ENCODE measurements around the gene MFSD6L. TPM values are rescaled to one million over a fixed set of nuclear protein-coding genes. Genes with fewer than 3 reads are reported as not detected.
"Not testable (repeated sequence)": the region's sequence is repeated elsewhere in the genome, so short reads cannot be mapped to it uniquely, and the experiment has no call there.

The MFSD6L gene
- total RNA-seq, 1 donor = 0.10 TPM

DNA sequence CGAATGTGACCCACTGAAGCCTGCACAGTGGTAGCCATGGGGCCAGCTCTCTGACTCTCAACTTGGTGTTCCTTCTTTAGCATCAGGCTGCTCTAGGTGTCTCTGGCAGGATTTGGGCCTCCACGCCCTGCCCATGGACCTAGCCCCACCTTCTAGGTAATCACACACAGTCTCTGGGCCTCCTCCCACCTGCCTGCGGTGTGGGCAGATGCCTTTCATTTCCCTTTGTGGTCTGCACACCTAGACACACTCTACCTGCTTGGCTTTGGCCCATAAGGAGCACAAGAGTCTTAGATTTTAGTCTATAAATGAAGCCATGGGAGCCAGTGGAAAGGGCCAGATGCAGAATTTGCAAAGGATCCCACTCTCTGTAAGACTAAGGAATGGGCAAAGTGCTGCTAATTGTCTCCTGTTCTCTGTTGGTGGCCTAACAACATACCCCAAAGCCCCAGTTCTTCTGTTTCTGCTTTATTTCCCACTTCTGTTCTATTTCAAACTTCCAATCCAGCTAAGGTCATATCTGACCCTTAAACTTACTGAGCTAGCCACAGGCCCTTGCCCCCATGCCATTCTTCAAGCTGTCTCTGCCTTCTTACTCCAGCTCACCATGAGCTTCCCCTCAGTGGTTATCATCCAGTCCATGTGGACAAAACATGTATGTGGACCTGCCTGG, 7.2 kb upstream of the MFSD6L start:
- Histone ChIP-seq H3K9me3 (ENCODE audit: low read depth, low read length) (no peaks in the 10 kb centered on the region), H3K27me3 (ENCODE audit: insufficient read depth, low read length) (no peaks in the 10 kb centered on the region), H3K4me1 (ENCODE audit: insufficient read depth, low read length) (peaks cover 21% of the 10 kb centered on the region), H3K4me3 (ENCODE audit: low read length) (no peak overlapping the region)

DNA sequence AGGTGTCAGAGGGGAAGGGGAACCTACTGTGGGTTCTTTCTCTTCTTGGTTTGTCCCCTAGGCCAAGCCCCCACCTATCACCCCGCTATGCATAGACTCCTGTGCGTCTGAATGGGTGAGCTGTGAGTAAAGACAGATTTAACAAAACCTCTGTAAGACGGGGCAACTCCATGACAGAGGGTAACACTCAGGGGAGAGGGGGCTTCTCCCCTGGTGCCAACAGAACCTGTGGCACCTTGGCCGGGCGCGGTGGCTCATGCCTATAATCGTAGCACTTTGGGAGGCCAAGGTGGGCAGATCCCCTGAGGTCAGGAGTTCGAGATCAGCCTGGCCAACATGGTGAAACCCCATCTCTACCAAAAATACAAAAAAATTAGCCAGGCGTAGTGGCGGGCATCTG, 6.2 kb upstream of the MFSD6L start:
- H3K9me3 ChIP-seq (ENCODE audit: low read depth, low read length); H3K27me3 ChIP-seq (ENCODE audit: insufficient read depth, low read length); H3K4me3 ChIP-seq (ENCODE audit: low read length): not testable (repeated sequence)
- peaks cover 21% of the 10 kb centered on the region for H3K4me1 ChIP-seq (ENCODE audit: insufficient read depth, low read length)

DNA sequence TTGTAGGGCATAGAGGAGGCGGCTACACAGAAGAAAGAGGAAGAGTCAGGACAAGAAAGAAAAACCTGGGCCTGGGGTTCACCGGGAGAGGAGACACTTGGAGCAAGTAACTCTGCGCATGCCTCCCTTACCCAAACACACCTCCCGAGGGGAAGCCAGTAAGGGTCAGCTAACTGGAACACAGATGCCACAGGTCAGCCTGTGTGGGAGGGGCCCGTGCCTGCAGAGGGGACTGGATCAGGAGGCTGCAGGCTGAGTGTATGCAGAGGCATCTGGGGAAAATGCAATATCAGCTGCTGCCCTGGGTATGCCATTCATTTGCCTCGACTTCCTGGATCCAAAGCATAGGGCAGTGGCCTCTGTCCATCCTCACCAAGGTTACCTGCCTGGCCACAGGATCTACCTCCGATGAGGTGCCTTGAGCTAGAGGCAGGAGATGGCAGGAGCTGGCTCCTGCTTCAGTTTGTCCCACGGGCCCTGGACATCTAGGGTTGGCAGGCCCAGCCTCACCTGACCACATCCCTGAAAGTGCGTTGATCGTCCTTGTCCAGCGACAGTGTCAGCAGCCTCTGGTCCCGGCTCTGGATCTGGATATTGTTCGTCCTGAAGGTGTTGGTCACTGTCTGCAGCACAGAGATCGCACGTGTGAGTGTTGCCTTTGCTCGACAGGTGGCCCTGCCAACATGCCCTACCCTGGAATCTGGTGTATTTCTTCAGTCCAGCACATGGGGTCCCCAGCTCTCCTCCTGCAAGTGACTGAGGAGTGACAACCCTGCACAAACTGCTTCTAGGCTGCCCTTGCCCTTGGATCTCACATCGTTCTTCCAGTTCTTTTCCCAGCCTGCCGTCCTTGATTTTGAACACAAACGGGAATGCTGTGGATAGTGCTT, 4.6 kb upstream of the MFSD6L start:
- Histone ChIP-seq H3K9me3 (ENCODE audit: low read depth, low read length) (no peaks in the 10 kb centered on the region), H3K4me1 (ENCODE audit: insufficient read depth, low read length) (peaks cover 21% of the 10 kb centered on the region), H3K27me3 (ENCODE audit: insufficient read depth, low read length) (no peaks in the 10 kb centered on the region), H3K4me3 (ENCODE audit: low read length) (no peak overlapping the region)

DNA sequence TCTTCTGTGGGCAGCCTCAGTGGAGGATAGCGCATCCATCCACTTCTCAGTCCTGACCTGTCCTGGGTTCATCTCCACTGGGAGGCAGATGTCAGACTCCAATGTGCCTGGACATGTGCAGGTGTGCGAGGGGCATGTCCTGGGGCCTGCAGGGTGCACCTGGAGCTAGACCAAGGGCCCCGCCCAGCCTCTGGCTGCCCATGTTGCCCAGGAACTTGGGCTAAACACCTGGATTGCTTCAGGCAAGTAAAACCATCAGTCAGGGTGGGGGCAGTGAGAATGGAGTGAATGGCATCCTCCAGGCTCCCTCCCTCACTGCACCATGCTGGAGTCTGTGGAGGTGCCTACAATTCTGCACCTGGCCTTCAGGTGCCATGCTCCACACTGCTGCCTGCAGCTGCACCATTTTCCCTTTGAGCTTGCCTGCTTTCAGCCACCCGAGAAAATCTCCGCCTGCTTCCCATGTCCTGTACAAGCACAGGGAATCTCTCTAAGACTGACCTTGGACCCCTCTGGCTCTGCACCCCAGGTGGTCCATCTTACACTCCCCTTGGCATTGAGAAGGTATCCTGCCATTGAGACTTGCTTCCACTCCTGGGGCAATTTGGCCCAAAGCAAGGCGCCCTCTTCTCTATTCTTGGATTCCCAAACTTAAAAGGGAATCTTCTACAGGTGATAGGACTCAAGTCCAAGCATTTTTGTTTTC, 2.1 kb upstream of the MFSD6L start:
- no peak overlapping the region for H3K4me3 ChIP-seq (ENCODE audit: low read length)
- H3K4me1 ChIP-seq (ENCODE audit: insufficient read depth, low read length) = peaks cover 4% of the 10 kb centered on the region
- H3K9me3 ChIP-seq (ENCODE audit: low read depth, low read length) = no peaks in the 10 kb centered on the region
- no peaks in the 10 kb centered on the region for H3K27me3 ChIP-seq (ENCODE audit: insufficient read depth, low read length)

DNA sequence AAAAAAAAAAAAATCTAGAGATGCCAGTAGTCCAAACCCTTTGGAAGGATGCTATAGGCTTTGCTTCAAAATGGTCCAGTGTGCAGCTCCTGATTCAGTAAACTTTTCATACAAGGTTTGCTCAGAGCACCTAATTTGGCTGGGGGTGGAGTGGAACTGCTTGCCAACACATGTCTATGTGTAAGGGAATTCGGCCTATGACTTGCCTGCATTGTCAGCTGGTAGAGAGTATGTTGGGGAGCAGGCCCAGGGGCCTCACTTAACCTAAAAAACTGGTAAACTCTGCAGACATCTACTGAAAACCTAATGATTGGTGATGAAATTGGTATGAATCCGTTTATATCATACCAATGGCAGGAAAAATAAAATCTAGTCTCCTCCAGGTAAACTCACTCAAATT, 1.5 kb upstream of the MFSD6L start:
- H3K4me3 ChIP-seq (ENCODE audit: low read length) = no peak overlapping the region
- peaks cover 3% of the 10 kb centered on the region for H3K4me1 ChIP-seq (ENCODE audit: insufficient read depth, low read length)
- H3K27me3 ChIP-seq (ENCODE audit: insufficient read depth, low read length) = no peaks in the 10 kb centered on the region
- no peaks in the 10 kb centered on the region for H3K9me3 ChIP-seq (ENCODE audit: low read depth, low read length)

DNA sequence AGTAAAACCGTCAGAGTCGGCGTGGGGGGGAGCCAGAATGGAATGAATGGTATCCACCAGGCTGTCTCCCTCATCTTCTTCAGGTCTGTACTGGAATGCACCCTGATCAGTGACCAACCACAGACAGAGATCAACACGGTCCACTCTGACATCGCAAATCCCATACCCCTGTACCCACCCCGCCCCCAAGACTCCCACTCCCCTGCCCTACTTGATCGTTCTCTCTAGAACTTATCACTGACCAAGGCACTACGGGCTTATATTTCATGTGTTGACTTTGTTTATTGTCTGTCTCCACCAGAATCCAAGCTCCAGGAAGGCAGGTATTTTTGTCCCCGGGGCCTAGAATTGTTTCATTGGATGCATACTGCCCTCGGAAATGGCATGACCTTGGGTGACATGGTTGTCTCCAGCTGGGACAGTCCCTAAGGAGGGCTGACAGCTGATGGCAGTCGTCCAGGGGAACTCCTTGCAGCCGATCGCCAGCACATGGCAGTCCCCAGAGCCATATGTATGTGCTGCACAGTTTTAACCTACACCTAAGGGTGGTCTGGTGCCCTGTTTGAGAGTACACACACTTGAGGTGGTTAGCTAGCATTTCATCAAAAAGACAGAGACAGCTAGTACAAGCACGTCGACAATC, 526 bp upstream of the MFSD6L start:
- Histone ChIP-seq H3K27me3 (ENCODE audit: insufficient read depth, low read length) (no peaks in the 10 kb centered on the region), H3K4me1 (ENCODE audit: insufficient read depth, low read length) (peaks cover 13% of the 10 kb centered on the region), H3K9me3 (ENCODE audit: low read depth, low read length) (no peaks in the 10 kb centered on the region), H3K4me3 (ENCODE audit: low read length) (no peak overlapping the region)

DNA sequence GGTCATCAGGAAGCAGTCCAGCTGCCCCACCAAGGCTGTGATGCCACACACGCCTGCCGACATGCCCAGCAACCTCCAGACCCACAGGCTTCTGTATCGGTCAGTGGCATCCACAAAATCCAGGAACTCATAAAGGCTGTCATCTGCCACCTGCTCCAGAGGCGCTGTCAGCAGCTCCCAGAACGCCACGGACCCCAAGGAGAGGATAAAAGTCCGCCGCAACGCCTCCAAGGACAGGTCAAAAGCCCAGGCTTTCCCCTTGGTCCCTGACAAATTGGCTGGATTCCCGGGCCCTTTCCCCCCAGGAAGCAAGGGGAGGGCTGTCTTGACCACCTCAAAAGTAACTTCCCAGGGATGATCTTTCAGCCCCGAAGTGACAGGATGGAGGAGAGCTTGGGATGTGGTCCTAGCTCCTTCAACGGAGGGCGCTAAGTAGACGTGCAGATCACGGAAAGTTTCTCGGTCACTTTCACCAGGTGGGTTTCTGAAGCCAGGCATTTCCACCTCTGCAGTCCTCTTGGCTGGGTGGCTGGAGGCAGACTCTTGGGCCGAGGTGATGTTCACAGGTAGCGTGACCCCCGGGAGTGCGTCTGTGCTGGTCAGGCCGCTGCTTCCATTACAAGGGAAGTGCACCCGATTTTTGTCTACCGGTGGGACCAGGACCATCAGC, 854 bp downstream of the MFSD6L start:
- Histone ChIP-seq H3K9me3 (ENCODE audit: low read depth, low read length) (no peaks in the 10 kb centered on the region), H3K4me1 (ENCODE audit: insufficient read depth, low read length) (peaks cover 26% of the 10 kb centered on the region), H3K27me3 (ENCODE audit: insufficient read depth, low read length) (no peaks in the 10 kb centered on the region), H3K4me3 (ENCODE audit: low read length) (no peak overlapping the region)

DNA sequence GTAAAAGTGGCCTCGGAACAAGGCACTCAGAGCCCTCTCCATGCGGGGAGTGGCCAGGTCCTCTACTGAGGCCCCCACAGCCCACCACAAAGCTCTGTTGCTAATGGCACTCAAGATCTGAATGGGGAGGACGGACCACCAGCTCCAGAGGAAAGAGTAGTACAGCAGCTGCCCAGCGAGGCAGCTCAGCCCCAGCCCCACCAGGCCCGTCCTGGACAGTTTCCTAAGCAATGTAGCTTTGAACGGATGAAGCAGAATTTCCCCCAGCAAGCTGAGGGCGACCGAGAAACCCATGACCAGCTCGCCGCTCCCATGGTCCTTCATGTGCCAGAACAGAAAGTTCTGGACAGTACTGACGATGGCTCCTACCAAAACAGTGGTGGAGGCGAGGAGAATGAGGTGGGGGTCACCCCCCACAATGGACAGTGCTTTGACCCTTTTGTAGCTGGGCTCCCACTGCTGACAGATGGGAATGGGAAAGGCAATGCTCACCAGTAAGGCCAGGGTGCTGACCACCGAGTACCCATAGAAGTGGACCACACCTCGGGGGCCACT, 1.5 kb downstream of the MFSD6L start:
- peaks cover 27% of the 10 kb centered on the region for H3K4me1 ChIP-seq (ENCODE audit: insufficient read depth, low read length)
- no peak overlapping the region for H3K4me3 ChIP-seq (ENCODE audit: low read length)
- no peaks in the 10 kb centered on the region for H3K27me3 ChIP-seq (ENCODE audit: insufficient read depth, low read length)
- no peaks in the 10 kb centered on the region for H3K9me3 ChIP-seq (ENCODE audit: low read depth, low read length)

DNA sequence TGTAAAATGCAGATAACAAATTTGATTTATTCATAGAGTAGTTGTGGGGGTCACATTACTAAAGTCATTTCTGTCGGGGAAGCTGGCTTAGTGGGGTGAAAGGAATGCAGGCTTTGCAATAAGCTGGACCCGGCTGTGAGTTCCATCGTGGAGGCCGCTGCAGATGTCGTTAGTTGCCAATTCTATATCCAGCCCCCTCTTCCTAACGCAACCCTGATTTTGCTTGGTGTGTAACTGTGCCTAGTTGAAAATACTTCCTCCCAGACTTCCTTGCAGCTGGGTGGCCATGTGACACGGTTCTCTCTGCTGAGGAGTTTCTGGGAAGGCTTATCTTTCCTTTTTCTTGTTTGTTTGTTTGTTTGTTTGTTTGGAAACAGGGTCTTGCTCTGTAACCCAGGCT, 4.5 kb downstream of the MFSD6L start:
- Histone ChIP-seq H3K4me3 (ENCODE audit: low read length) (no peak overlapping the region), H3K4me1 (ENCODE audit: insufficient read depth, low read length) (peaks cover 42% of the 10 kb centered on the region), H3K9me3 (ENCODE audit: low read depth, low read length) (no peaks in the 10 kb centered on the region), H3K27me3 (ENCODE audit: insufficient read depth, low read length) (no peaks in the 10 kb centered on the region)

DNA sequence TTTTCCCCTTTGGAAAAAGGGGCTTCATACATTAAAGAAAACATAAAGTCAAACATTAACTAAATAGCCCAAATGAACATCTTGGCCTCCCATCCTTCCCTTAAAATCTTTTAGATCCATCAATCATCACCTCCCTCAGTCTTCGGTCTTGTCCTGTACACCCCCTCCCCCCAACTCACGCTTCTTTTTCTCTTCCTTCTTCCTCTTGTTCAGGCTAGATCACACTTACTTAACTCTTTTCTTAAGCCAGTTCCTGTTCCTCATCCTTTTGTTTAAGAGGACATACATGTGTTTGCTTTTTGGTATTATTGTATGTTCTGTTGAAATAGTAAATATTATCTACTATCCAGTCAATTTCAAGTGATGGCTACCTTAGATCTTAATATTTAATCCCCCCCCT, 5.5 kb downstream of the MFSD6L start:
- H3K4me1 ChIP-seq (ENCODE audit: insufficient read depth, low read length) = peaks cover 46% of the 10 kb centered on the region
- no peaks in the 10 kb centered on the region for H3K9me3 ChIP-seq (ENCODE audit: low read depth, low read length)
- no peaks in the 10 kb centered on the region for H3K27me3 ChIP-seq (ENCODE audit: insufficient read depth, low read length)
- no peak overlapping the region for H3K4me3 ChIP-seq (ENCODE audit: low read length)

DNA sequence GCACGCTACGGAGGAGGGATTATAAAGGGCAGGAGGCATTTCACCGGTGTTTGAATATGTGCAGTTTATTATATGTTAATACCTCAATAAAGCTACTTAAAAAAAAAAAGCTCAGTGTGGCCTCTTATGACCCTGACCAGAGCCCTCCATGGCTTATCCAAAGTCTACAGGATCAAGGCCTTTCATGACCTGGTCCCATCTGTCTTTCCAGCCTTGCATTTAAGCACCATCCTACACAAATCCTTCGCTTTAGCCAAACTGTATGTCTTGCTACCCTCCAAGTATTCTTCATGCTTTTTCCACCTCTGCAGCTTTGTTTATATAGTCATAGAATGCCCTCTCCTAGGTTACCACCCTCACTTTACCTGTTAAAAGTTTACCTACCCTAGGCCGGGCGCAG, 6.5 kb downstream of the MFSD6L start:
- H3K9me3 ChIP-seq (ENCODE audit: low read depth, low read length) = no peaks in the 10 kb centered on the region
- no peak overlapping the region for H3K4me3 ChIP-seq (ENCODE audit: low read length)
- peaks cover 46% of the 10 kb centered on the region for H3K4me1 ChIP-seq (ENCODE audit: insufficient read depth, low read length)
- no peaks in the 10 kb centered on the region for H3K27me3 ChIP-seq (ENCODE audit: insufficient read depth, low read length)

DNA sequence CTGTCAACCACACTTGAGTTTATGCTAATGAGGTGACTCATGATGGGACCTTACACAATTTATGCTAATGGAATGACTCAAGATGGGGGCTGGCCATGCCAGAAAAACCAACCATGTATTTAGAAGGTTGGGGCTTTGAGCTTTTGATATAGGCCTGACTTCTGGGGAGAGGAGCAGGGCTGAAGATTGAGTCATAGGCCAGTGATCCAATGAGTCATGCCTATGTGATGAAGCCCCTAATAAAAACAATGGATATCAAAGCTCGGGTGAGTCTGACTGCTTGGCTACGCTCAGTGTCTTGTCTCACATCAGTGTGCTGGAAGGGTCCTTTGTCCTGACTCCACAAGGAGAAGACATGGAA, 7.3 kb downstream of the MFSD6L start:
- Histone ChIP-seq H3K4me1 (ENCODE audit: insufficient read depth, low read length) (peaks cover 46% of the 10 kb centered on the region), H3K9me3 (ENCODE audit: low read depth, low read length) (no peaks in the 10 kb centered on the region), H3K4me3 (ENCODE audit: low read length) (no peak overlapping the region), H3K27me3 (ENCODE audit: insufficient read depth, low read length) (no peaks in the 10 kb centered on the region)

DNA sequence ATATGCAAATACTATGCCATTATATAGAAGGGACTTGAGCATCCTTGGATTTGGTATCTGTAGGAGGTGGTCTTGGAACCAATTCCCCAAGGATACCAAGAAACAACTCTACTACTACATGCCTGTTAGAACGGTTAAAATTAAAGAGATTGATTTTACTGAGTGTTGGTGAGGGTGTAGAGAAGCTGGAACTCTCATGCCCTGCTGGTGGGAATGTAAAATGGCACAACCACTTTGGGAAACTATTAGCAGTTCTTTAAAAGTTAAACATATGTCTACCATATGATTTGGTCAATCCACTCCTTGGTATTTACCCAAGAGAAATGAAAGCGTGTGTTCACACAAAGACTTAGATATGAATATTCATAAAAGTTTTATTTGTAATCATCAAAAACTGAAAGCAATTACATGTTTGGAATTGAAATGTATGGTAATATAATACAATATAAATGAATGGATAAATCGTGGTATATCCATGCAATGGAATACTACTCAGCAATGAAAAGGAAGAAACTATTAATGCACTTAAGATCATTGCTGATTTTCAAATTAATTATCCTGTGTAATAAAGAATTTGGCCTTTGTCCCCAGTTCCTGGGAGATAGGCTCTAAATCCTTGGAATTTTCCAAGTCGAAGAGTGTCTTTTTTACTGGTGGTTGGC, 7.8 kb downstream of the MFSD6L start:
- no peaks in the 10 kb centered on the region for H3K27me3 ChIP-seq (ENCODE audit: insufficient read depth, low read length)
- no peak overlapping the region for H3K4me3 ChIP-seq (ENCODE audit: low read length)
- no peaks in the 10 kb centered on the region for H3K9me3 ChIP-seq (ENCODE audit: low read depth, low read length)
- H3K4me1 ChIP-seq (ENCODE audit: insufficient read depth, low read length) = peaks cover 46% of the 10 kb centered on the region

DNA sequence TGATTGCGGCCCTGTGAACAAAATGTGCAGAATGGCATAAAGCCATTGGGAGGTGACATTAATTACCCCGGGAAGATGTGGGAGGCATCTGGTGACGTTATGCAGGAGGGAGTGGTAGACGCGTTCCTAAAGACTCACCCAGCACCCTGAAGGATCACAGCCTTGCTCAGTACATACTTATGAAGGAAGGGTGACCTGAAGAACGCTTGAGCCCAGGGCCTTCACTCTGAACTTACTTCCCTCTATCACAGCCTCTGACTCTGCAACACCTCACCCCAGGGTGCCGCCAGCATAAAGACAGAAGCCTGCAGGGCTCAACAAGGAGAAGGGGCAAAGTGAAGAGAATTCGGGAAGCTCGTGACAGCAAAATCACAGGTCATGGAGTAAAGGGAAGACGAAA, 9.4 kb downstream of the MFSD6L start:
- no peaks in the 10 kb centered on the region for H3K27me3 ChIP-seq (ENCODE audit: insufficient read depth, low read length)
- H3K4me1 ChIP-seq (ENCODE audit: insufficient read depth, low read length) = peaks cover 40% of the 10 kb centered on the region
- no peaks in the 10 kb centered on the region for H3K9me3 ChIP-seq (ENCODE audit: low read depth, low read length)
- no peak overlapping the region for H3K4me3 ChIP-seq (ENCODE audit: low read length)

All from mononuclear cell (primary cell).